GM18909 (cell line): ENCODE measurements around the gene FREM1.
A peak's percentile ranks its signal among the peaks of the same experiment; 100 is the strongest.

Experiments
- ATAC-seq: cut with Tn5 transposase; IDR thresholded peaks from one replicate; pipeline ENCODE4 v1.9.1; 2021; ENCODE audit warnings: mild to moderate bottlenecking; ENCODE audit not compliant: unreplicated experiment, poor library complexity

Gene FREM1

DNA sequence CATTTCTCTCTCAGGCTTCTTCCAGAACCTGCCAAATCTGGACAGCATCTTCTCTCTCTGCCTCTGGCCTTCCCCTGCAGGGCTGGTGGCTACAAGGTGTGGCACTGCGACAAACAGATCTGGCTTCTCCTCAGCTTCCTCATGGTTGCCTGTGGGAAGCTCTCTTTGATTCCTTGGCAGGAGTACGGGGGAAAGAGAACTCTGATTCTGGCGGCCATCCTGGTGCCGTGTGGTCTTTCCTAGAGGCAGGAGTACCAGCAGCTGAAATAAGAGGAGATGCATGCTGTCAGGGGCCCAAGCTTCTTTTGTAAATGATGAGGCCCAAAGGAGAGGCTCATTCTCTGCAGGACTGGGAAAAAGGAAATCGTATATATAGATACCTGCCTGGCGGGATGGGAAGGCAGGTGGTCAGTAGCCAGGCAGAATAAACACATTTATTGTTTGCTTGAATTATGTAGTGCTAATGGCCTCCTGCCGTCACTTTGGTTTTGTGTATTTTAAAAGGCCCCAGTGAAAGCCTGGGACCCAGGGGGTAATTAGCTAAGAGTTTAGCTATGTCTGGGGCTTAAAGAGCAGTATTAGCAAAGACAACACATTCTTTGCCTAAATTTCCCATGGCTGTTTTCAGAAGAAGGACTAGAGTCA lies 187.7 kb downstream of the FREM1 start, which contains the start of gene CER1:
CER1 (minus strand) TSS at position 343 of the 645 bp plus-strand sequence; CDS start at position 282, 61 bp downstream.
- no peak for ATAC-seq

- ATAC-seq, result no peak
Measured at GRCh38 chr9:14719231-14719923, 190.9 kb downstream of the FREM1 start.

DNA sequence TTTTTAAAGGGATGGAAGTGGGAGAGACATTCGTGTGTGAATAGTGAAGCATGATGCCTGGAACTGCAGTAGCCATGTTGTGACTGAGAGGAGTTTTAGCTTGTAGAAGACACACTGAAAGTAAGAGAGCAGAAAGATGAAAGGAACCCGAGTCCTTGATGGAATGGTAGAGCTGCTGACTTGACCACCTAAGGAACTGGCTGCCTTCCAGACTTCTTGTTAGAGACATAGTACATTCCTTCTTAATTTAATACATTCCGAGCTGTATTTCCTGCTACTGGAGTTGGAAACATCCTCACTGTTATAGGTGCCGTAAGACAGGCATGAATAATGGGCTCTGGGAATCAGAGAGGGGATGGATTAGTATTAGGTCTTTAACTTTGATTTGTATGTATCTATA lies 195.1 kb downstream of the FREM1 start:
- no peak for ATAC-seq

GRCh38 chr9:14713187-14713767 lies 197.0 kb downstream of the FREM1 start:
- no peak for ATAC-seq

DNA sequence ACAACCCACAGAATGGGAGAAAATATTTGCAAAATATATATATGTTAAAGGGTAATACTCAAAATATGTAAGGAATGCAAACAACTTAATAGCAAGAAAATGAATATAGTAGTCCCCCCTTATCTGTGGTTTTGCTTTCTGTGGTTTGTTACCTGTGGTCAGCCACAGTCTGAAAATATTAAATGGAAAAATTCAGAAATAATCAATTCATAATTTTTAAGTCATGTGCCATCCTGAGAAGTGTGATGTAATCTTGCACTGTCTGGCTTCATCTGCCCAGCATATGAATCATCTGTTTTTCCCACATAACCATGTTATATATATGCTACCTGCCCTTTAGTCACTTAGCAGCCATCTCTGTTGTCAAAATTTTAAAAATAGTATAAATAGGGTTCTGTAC lies 199.4 kb downstream of the FREM1 start:
- no peak for ATAC-seq

GRCh38 chr9:14706530-14707140 lies 203.6 kb downstream of the FREM1 start:
- ATAC-seq, result peak; percentile 76

DNA sequence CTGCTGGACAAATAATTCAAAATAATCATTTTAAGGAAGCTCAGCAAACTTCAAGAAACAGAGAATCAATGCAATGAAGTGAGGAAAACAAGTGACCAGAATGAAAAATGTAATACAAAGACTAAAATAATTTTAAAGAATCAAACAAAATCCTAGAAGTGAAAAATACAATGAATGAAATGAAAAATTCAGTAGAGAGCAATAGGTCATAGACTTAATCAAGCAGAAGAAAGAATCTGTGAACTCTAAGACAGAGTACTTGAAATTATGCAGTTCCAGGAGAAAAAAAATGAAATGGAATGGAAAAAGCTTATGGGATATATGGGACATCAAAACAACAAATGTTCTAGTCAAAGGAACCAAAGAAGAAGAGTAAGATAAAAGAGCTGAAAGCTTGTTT lies 205.1 kb downstream of the FREM1 start:
- ATAC-seq, result no peak

- ATAC-seq, result no peak
Measured at GRCh38 chr9:14704281-14704680, 205.9 kb downstream of the FREM1 start.

DNA sequence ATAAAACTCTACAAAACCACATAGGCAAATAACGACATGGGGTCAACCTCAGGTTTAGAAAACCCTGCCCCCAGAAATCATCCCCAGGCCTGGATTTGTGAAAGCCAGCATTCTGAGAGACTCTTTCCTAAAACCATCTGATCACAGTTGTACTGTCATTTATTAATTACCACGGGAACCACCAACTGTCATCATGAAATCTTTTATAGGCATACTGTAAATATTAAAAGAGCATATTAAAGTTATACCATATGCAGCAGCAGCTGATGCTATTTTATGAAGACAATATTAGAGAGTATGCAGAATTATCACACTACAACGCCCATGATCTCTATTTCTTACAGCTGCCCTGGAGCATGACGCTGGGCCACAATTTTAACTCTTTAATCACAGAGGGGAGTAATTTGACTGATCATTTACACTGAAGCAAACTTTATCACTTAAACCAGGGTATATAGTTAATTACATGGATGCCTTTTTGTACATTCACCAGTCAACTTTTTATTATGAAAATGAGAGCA lies 208.0 kb downstream of the FREM1 start:
- no peak for ATAC-seq

DNA sequence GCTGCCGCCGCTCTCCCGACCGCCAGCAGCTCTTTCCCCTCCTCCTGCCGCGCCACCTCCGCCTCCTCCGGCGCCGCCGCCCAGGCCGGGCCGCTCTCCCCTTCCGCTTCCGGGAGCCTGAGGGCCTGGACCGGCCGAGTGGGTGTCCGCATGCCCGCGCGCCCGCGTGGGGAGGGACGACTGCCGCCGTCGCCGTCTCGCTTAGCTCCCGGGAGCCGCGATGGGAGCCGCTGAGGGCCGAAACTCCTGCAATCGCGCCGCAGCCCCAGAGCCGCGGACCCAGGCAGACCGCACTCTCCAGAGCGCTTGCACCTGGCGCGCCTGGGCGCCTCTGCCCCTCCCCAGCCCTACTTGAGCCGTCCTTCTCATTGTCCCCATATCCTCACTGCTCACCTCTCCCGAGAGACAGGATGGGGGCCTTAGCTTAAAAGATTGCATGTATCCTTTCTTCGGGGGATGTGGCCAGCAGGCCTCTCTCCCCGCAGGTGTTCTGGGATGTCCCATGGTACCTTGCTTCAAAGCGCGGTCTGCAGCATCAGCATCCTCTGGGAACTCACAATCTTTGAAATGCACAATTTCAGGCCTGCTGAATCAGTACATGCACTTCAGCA lies 216.9 kb downstream of the FREM1 start, which contains the start of gene ZDHHC21:
ZDHHC21 (minus strand) TSS at position 182 of the 611 bp plus-strand sequence. CDS start 19,092 bp downstream, outside the sequence.
- ATAC-seq, result peak; percentile 81

DNA sequence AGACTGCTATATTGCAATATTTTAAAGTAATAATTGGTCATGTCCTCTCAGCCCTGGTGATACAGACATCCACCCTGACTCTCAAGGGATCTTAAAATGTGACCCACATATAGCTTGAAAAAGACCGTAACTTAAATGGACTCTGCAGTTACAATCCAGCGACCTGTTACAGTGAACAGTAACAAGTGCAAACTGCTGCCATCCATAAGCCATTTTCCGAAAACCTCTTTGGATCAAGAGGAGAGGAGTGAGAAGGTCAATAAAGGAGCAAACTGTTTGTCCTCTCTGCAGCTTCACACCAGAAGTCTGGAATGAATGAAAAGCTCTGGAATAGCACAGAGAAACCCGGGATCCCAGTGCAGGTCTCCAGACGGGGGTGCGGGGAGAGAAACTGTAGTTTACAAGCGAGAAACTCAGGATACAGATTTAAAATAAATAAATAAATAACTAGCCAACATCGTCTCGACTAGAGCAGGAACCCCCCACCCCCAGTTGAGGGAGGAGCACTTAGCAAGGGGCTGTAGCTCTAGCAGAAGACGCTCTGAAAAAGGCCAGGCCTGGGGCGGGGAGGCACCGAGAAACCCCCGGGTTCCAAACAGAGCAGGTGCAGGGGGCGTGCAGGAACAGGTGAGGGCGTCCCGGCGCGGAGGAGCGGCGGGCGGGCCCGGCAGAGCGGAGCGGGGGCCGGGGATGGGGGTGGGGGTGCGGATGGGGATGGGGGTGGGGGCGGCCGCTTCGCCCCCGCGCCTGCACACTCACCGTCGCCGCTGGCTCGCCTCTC lies 217.6 kb downstream of the FREM1 start:
- peak; percentile 46 for ATAC-seq

- no peak for ATAC-seq
Measured at GRCh38 chr9:14690948-14691730, 219.1 kb downstream of the FREM1 start.

DNA sequence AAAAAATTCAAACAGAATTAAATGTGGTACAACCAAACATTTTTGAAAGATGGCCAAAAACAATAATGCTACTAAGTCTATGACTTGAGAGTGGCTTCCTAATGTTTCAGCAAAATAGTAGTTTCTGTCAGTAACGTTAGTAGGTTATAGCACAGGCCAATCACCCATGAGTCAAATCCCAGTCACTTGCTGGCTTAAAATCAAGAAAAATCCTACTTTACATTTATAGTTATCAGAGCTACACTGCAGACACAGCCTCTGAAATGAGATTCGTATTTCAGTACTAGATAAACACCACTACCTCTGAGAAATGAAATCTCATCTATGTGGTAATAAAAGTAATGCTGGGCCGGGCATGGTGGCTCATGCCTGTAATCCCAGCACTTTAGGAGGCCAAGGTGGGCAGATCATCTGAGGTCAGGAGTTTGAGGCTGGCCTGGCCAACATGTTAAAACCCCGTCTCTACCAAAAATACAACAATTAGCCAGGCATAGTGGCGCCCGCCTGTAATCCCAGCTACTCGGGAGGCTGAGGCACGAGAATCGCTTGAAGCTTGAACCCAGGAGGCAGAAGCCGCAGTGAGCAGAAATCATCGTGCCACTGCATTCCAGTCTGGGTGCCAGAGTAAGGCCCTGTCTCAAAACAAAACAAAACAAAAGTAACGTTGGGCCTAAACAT lies 223.0 kb downstream of the FREM1 start:
- no peak for ATAC-seq

- no peak for ATAC-seq
Measured at GRCh38 chr9:14686168-14686567, 224.1 kb downstream of the FREM1 start.
